GM23338 (cell line): ENCODE results near the gene AGBL4. TPM values are rescaled to one million over a fixed set of nuclear protein-coding genes. Genes with fewer than 3 reads are reported as not detected.

ENCODE experiments used
- ATAC-seq: fragments of 200-7000 bp; cut with Tn5 transposase; 3 replicates; pipeline ENCODE4 v1.9.1; 2020
- DNase-seq: peaks from one replicate; pipeline ENCODE4 v3.0.0-alpha.2; 2015; ENCODE audit warnings: low spot score
- H2AFZ ChIP-seq: fragments of 200-600 bp; sonication (generic); 2 replicates; pipeline ENCODE4 v1.8.0; 2016; ENCODE audit warnings: antibody characterized with exemption, mild to moderate bottlenecking, moderate library complexity
- H3F3A ChIP-seq: fragments of 200-600 bp; sonication (generic); replicated peaks from 2 replicates; pipeline ENCODE4 v1.8.0; 2017; ENCODE audit warnings: antibody characterized with exemption, mixed run types, low read depth
- H3K27ac ChIP-seq: fragments of 200-600 bp; sonication (generic); 2 replicates; pipeline ENCODE4 v1.6.1; 2016; ENCODE audit warnings: low read depth
- H3K27me3 ChIP-seq: fragments of 200-600 bp; sonication (generic); 2 replicates; pipeline ENCODE4 v1.8.0; 2016; ENCODE audit warnings: mild to moderate bottlenecking, mixed run types, moderate library complexity; ENCODE audit not compliant: insufficient read depth
- H3K36me3 ChIP-seq: fragments of 200-600 bp; sonication (generic); 2 replicates; pipeline ENCODE4 v1.8.0; 2016; ENCODE audit warnings: mild to moderate bottlenecking; ENCODE audit not compliant: insufficient read depth
- H3K4me1 ChIP-seq: fragments of 200-600 bp; sonication (generic); 2 replicates; pipeline ENCODE4 v1.8.0; 2016; ENCODE audit warnings: mild to moderate bottlenecking, moderate library complexity; ENCODE audit not compliant: insufficient read depth
- H3K4me2 ChIP-seq: fragments of 200-600 bp; sonication (generic); 2 replicates; pipeline ENCODE4 v1.7.1; 2017; ENCODE audit warnings: mixed run types
- H3K4me3 ChIP-seq: fragments of 200-600 bp; sonication (generic); 2 replicates; pipeline ENCODE4 v1.6.1; 2016; ENCODE audit warnings: mixed run types
- H3K79me2 ChIP-seq: fragments of 200-600 bp; sonication (generic); replicated peaks from 2 replicates; pipeline ENCODE4 v1.8.0; 2017; ENCODE audit warnings: mild to moderate bottlenecking; ENCODE audit not compliant: insufficient read depth
- H3K9me2 ChIP-seq: fragments of 200-600 bp; sonication (generic); 2 replicates; pipeline ENCODE4 v1.8.0; 2017; ENCODE audit not compliant: insufficient read depth
- H4K20me1 ChIP-seq: fragments of 200-600 bp; sonication (generic); replicated peaks from 2 replicates; pipeline ENCODE4 v1.8.0; 2017; ENCODE audit warnings: mild to moderate bottlenecking; ENCODE audit not compliant: insufficient read depth
- H3K27ac Mint-ChIP-seq: 2 replicates; pipeline ENCODE4 v1.8.0; 2020; ENCODE audit warnings: inconsistent platforms, mild to moderate bottlenecking, moderate library complexity, mixed read lengths
- H3K27me3 Mint-ChIP-seq: 3 replicates; pipeline ENCODE4 v1.8.0; 2022; ENCODE audit warnings: low read depth, mild to moderate bottlenecking, moderate library complexity, mixed read lengths, inconsistent platforms; ENCODE audit not compliant: insufficient read depth, poor library complexity
- H3K36me3 Mint-ChIP-seq: 3 replicates; pipeline ENCODE4 v1.8.0; 2021; ENCODE audit warnings: low read depth, mild to moderate bottlenecking, inconsistent platforms, moderate library complexity, mixed read lengths
- H3K4me1 Mint-ChIP-seq: 3 replicates; pipeline ENCODE4 v1.8.0; 2020; ENCODE audit warnings: mild to moderate bottlenecking, inconsistent platforms, mixed read lengths
- H3K4me3 Mint-ChIP-seq: 3 replicates; pipeline ENCODE4 v1.8.0; 2021; ENCODE audit warnings: moderate library complexity, mild to moderate bottlenecking, inconsistent platforms, mixed read lengths
- H3K9me3 Mint-ChIP-seq: 3 replicates; pipeline ENCODE4 v1.8.0; 2020; ENCODE audit warnings: moderate library complexity, mild to moderate bottlenecking, inconsistent platforms, mixed read lengths
- CREB1 ChIP-seq: fragments of 250-450 bp; sonication (Bioruptor Pico); IDR thresholded peaks from 2 replicates; pipeline ENCODE4 v1.5.0; 2020; ENCODE audit warnings: low read depth, mild to moderate bottlenecking, moderate library complexity
- JUNB ChIP-seq: IDR thresholded peaks from one replicate; pipeline ENCODE4 v1.6.1; 2016; ENCODE audit warnings: antibody characterized with exemption; ENCODE audit not compliant: unreplicated experiment
- POLR2AphosphoS5 ChIP-seq: IDR thresholded peaks from 2 replicates; pipeline ENCODE4 v1.6.1; 2016; ENCODE audit warnings: antibody characterized with exemption, low read depth
- REST ChIP-seq: IDR thresholded peaks from one replicate; pipeline ENCODE4 v1.6.1; 2018; ENCODE audit warnings: antibody characterized with exemption; ENCODE audit not compliant: unreplicated experiment
- STAT1 ChIP-seq: IDR thresholded peaks from one replicate; pipeline ENCODE4 v1.6.1; 2016; ENCODE audit warnings: antibody characterized with exemption; ENCODE audit not compliant: unreplicated experiment
- ZNF114 ChIP-seq: fragments of 250-450 bp; sonication (Bioruptor Pico); IDR thresholded peaks from 2 replicates; pipeline ENCODE4 v1.5.0; 2020; ENCODE audit warnings: mild to moderate bottlenecking, moderate library complexity
- ZNF331 ChIP-seq: fragments of 250-450 bp; sonication (Bioruptor Pico); IDR thresholded peaks from 2 replicates; pipeline ENCODE4 v1.5.0; 2020; ENCODE audit warnings: low read depth, mild to moderate bottlenecking, moderate library complexity
- polyA plus RNA-seq: library from polyadenylated mRNA; unstranded; fragments of >200 nt; fragmentation: Nextera tagmentation; extraction: Ambion mirVana; gene quantifications from 2 replicates; pipeline ENCODE4 v1.2.1, GENCODE V29; 2016
- total RNA-seq: library from RNA; depleted of rRNA; stranded (reverse); fragments of >200 nt; shearing (Covaris generic); gene quantifications from 2 replicates; pipeline ENCODE4 v1.2.3, GENCODE V29; 2014
- TF ChIP-seq, protein P1 (sequence below): fragments of 250-450 bp; sonication (Bioruptor Pico); IDR thresholded peaks from 2 replicates; pipeline ENCODE4 v1.5.0; 2020; ENCODE audit warnings: mild to moderate bottlenecking, moderate library complexity

Gene AGBL4
- total and polyA plus RNA-seq, 2 experiments from 2014 or later, result 0.91 to 1.5 TPM

GRCh38 chr1:48675251-48675650 is 1348.5 kb downstream of the AGBL4 start:
- H3K27ac ChIP-seq, result no peak overlapping the region
- H3K36me3 Mint-ChIP-seq, result no peaks in the 10 kb centered on the region
- no peaks in the 10 kb centered on the region for H3K79me2 ChIP-seq
- no peaks in the 10 kb centered on the region for H3K27me3 ChIP-seq
- H3K4me3 ChIP-seq, result no peak overlapping the region
- H3K27ac Mint-ChIP-seq, result no peak overlapping the region
- no peak for ATAC-seq
- peaks cover 9% of the 10 kb centered on the region; the same call in 1 of the 2 replicates for H3K4me1 ChIP-seq
- no peaks in the 10 kb centered on the region for H3K27me3 Mint-ChIP-seq
- H3F3A ChIP-seq, result no peaks in the 10 kb centered on the region
- peaks cover 12% of the 10 kb centered on the region for H3K4me1 Mint-ChIP-seq
- TF ChIP-seq CREB1 (CRISPR knock-in tag), result no peak
- TF ChIP-seq ZNF114, result no peak
- no peak for TF ChIP-seq REST
- TF ChIP-seq STAT1, result no peak
- TF ChIP-seq, protein P1, sequence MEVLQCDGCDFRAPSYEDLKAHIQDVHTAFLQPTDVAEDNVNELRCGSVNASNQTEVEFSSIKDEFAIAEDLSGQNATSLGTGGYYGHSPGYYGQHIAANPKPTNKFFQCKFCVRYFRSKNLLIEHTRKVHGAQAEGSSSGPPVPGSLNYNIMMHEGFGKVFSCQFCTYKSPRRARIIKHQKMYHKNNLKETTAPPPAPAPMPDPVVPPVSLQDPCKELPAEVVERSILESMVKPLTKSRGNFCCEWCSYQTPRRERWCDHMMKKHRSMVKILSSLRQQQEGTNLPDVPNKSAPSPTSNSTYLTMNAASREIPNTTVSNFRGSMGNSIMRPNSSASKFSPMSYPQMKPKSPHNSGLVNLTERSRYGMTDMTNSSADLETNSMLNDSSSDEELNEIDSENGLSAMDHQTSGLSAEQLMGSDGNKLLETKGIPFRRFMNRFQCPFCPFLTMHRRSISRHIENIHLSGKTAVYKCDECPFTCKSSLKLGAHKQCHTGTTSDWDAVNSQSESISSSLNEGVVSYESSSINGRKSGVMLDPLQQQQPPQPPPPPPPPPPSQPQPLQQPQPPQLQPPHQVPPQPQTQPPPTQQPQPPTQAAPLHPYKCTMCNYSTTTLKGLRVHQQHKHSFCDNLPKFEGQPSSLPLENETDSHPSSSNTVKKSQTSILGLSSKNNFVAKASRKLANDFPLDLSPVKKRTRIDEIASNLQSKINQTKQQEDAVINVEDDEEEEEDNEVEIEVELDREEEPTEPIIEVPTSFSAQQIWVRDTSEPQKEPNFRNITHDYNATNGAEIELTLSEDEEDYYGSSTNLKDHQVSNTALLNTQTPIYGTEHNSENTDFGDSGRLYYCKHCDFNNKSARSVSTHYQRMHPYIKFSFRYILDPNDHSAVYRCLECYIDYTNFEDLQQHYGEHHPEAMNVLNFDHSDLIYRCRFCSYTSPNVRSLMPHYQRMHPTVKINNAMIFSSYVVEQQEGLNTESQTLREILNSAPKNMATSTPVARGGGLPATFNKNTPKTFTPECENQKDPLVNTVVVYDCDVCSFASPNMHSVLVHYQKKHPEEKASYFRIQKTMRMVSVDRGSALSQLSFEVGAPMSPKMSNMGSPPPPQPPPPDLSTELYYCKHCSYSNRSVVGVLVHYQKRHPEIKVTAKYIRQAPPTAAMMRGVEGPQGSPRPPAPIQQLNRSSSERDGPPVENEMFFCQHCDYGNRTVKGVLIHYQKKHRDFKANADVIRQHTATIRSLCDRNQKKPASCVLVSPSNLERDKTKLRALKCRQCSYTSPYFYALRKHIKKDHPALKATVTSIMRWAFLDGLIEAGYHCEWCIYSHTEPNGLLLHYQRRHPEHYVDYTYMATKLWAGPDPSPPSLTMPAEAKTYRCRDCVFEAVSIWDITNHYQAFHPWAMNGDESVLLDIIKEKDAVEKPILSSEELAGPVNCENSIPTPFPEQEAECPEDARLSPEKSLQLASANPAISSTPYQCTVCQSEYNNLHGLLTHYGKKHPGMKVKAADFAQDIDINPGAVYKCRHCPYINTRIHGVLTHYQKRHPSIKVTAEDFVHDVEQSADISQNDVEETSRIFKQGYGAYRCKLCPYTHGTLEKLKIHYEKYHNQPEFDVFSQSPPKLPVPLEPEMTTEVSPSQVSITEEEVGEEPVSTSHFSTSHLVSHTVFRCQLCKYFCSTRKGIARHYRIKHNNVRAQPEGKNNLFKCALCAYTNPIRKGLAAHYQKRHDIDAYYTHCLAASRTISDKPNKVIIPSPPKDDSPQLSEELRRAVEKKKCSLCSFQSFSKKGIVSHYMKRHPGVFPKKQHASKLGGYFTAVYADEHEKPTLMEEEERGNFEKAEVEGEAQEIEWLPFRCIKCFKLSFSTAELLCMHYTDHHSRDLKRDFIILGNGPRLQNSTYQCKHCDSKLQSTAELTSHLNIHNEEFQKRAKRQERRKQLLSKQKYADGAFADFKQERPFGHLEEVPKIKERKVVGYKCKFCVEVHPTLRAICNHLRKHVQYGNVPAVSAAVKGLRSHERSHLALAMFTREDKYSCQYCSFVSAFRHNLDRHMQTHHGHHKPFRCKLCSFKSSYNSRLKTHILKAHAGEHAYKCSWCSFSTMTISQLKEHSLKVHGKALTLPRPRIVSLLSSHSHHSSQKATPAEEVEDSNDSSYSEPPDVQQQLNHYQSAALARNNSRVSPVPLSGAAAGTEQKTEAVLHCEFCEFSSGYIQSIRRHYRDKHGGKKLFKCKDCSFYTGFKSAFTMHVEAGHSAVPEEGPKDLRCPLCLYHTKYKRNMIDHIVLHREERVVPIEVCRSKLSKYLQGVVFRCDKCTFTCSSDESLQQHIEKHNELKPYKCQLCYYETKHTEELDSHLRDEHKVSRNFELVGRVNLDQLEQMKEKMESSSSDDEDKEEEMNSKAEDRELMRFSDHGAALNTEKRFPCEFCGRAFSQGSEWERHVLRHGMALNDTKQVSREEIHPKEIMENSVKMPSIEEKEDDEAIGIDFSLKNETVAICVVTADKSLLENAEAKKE (CRISPR knock-in tag), result no peak
- TF ChIP-seq POLR2AphosphoS5, result no peak
- TF ChIP-seq ZNF331 (CRISPR knock-in tag), result no peak
- TF ChIP-seq JUNB, result no peak
- H3K4me3 Mint-ChIP-seq, result no peak overlapping the region
- H3K36me3 ChIP-seq, result no peaks in the 10 kb centered on the region
- H4K20me1 ChIP-seq, result no peaks in the 10 kb centered on the region
- no peaks in the 10 kb centered on the region for H3K9me3 Mint-ChIP-seq
- H2AFZ ChIP-seq, result no peak overlapping the region
- no peak for DNase-seq
- no peak overlapping the region for H3K4me2 ChIP-seq
- no peaks in the 10 kb centered on the region for H3K9me2 ChIP-seq
